Loucy (cell line): ENCODE results near the gene MGLL.

ENCODE experiments used
- EZH2phosphoT487 ChIP-seq: fragments of 200-600 bp; IDR thresholded peaks from 2 replicates; pipeline ENCODE4 v1.6.1; 2018; ENCODE audit warnings: antibody characterized with exemption, mild to moderate bottlenecking, moderate library complexity, borderline replicate concordance
- TF ChIP-seq, protein P1 (sequence below): fragments of 200-600 bp; sonication (generic); conservative IDR thresholded peaks from 2 replicates; pipeline ENCODE4 v1.5.1; 2014; ENCODE audit warnings: mild to moderate bottlenecking, antibody characterized with exemption, low read length

- TF ChIP-seq, protein P1, sequence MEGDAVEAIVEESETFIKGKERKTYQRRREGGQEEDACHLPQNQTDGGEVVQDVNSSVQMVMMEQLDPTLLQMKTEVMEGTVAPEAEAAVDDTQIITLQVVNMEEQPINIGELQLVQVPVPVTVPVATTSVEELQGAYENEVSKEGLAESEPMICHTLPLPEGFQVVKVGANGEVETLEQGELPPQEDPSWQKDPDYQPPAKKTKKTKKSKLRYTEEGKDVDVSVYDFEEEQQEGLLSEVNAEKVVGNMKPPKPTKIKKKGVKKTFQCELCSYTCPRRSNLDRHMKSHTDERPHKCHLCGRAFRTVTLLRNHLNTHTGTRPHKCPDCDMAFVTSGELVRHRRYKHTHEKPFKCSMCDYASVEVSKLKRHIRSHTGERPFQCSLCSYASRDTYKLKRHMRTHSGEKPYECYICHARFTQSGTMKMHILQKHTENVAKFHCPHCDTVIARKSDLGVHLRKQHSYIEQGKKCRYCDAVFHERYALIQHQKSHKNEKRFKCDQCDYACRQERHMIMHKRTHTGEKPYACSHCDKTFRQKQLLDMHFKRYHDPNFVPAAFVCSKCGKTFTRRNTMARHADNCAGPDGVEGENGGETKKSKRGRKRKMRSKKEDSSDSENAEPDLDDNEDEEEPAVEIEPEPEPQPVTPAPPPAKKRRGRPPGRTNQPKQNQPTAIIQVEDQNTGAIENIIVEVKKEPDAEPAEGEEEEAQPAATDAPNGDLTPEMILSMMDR, result no peak
- no peak for TF ChIP-seq EZH2phosphoT487
Measured at GRCh38 chr3:127708837-127709236, 113.5 kb downstream of the MGLL start.
